Ishikawa (cell line): Measurements from ENCODE around the gene KPNA1.

Experiments used
- CEBPB ChIP-seq: IDR thresholded peaks from 2 replicates; pipeline ENCODE4 v1.6.1; 2012
- CREB1 ChIP-seq: IDR thresholded peaks from 2 replicates; pipeline ENCODE4 v1.6.1; 2012; ENCODE audit warnings: low read depth
- EGR1 ChIP-seq: IDR thresholded peaks from 2 replicates; pipeline ENCODE4 v1.6.1; 2012
- EP300 ChIP-seq: IDR thresholded peaks from 2 replicates; pipeline ENCODE4 v1.6.1; 2012; ENCODE audit warnings: borderline replicate concordance
- FOXM1 ChIP-seq: IDR thresholded peaks from 2 replicates; pipeline ENCODE4 v1.6.1; 2012; ENCODE audit warnings: low read depth, borderline replicate concordance
- MAX ChIP-seq: IDR thresholded peaks from 2 replicates; pipeline ENCODE4 v1.6.1; 2012
- NFIC ChIP-seq: IDR thresholded peaks from 2 replicates; pipeline ENCODE4 v1.6.1; 2012
- RAD21 ChIP-seq: IDR thresholded peaks from 2 replicates; pipeline ENCODE4 v1.6.1; 2012; ENCODE audit warnings: low read depth
- TAF1 ChIP-seq: IDR thresholded peaks from 2 replicates; pipeline ENCODE4 v1.6.1; 2012; ENCODE audit warnings: low read depth, mild to moderate bottlenecking
- TCF12 ChIP-seq: IDR thresholded peaks from 2 replicates; pipeline ENCODE4 v1.6.1; 2012; ENCODE audit warnings: low read depth
- TEAD4 ChIP-seq: IDR thresholded peaks from 2 replicates; pipeline ENCODE4 v1.6.1; 2012
- YY1 ChIP-seq: IDR thresholded peaks from 2 replicates; pipeline ENCODE4 v1.6.1; 2012; ENCODE audit warnings: low read depth
- ZBTB7A ChIP-seq: IDR thresholded peaks from 2 replicates; pipeline ENCODE4 v1.6.1; 2012; ENCODE audit warnings: low read depth
- TF ChIP-seq, protein P1 (sequence below): IDR thresholded peaks from 2 replicates; pipeline ENCODE4 v1.6.1; 2012; ENCODE audit warnings: low read depth, mild to moderate bottlenecking
- TF ChIP-seq, protein P2 (sequence below): IDR thresholded peaks from 2 replicates; pipeline ENCODE4 v1.6.1; 2012

The KPNA1 gene

GRCh38 chr3:122516846-122517360 lies 2.2 kb upstream of the KPNA1 start:
- TF ChIP-seq, protein P1, sequence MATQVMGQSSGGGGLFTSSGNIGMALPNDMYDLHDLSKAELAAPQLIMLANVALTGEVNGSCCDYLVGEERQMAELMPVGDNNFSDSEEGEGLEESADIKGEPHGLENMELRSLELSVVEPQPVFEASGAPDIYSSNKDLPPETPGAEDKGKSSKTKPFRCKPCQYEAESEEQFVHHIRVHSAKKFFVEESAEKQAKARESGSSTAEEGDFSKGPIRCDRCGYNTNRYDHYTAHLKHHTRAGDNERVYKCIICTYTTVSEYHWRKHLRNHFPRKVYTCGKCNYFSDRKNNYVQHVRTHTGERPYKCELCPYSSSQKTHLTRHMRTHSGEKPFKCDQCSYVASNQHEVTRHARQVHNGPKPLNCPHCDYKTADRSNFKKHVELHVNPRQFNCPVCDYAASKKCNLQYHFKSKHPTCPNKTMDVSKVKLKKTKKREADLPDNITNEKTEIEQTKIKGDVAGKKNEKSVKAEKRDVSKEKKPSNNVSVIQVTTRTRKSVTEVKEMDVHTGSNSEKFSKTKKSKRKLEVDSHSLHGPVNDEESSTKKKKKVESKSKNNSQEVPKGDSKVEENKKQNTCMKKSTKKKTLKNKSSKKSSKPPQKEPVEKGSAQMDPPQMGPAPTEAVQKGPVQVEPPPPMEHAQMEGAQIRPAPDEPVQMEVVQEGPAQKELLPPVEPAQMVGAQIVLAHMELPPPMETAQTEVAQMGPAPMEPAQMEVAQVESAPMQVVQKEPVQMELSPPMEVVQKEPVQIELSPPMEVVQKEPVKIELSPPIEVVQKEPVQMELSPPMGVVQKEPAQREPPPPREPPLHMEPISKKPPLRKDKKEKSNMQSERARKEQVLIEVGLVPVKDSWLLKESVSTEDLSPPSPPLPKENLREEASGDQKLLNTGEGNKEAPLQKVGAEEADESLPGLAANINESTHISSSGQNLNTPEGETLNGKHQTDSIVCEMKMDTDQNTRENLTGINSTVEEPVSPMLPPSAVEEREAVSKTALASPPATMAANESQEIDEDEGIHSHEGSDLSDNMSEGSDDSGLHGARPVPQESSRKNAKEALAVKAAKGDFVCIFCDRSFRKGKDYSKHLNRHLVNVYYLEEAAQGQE = no peak
- no peak for TF ChIP-seq TCF12
- TF ChIP-seq YY1 = no peak
- no peak for TF ChIP-seq NFIC
- no peak for TF ChIP-seq MAX
- TF ChIP-seq CREB1 = no peak
- no peak for TF ChIP-seq TAF1
- TF ChIP-seq, protein P2, sequence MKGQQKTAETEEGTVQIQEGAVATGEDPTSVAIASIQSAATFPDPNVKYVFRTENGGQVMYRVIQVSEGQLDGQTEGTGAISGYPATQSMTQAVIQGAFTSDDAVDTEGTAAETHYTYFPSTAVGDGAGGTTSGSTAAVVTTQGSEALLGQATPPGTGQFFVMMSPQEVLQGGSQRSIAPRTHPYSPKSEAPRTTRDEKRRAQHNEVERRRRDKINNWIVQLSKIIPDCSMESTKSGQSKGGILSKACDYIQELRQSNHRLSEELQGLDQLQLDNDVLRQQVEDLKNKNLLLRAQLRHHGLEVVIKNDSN = no peak
- TF ChIP-seq EGR1 = no peak
- no peak for TF ChIP-seq TEAD4
- TF ChIP-seq FOXM1 = no peak
- no peak for TF ChIP-seq CEBPB
- no peak for TF ChIP-seq RAD21
- TF ChIP-seq EP300 = no peak
- no peak for TF ChIP-seq ZBTB7A

GRCh38 chr3:122515870-122516269 lies 1.1 kb upstream of the KPNA1 start:
- TF ChIP-seq EGR1 (no peak), CREB1 (no peak), EP300 (no peak), TEAD4 (no peak), YY1 (no peak), TAF1 (no peak), TCF12 (no peak), CEBPB (no peak), ZBTB7A (no peak), FOXM1 (no peak), NFIC (no peak), MAX (no peak), RAD21 (no peak)
- TF ChIP-seq, protein P1 = no peak
- TF ChIP-seq, protein P2 = no peak

GRCh38 chr3:122515020-122515468 lies 305 bp upstream of the KPNA1 start:
- TF ChIP-seq ZBTB7A (peak; percentile 97), CREB1 (no peak)

DNA sequence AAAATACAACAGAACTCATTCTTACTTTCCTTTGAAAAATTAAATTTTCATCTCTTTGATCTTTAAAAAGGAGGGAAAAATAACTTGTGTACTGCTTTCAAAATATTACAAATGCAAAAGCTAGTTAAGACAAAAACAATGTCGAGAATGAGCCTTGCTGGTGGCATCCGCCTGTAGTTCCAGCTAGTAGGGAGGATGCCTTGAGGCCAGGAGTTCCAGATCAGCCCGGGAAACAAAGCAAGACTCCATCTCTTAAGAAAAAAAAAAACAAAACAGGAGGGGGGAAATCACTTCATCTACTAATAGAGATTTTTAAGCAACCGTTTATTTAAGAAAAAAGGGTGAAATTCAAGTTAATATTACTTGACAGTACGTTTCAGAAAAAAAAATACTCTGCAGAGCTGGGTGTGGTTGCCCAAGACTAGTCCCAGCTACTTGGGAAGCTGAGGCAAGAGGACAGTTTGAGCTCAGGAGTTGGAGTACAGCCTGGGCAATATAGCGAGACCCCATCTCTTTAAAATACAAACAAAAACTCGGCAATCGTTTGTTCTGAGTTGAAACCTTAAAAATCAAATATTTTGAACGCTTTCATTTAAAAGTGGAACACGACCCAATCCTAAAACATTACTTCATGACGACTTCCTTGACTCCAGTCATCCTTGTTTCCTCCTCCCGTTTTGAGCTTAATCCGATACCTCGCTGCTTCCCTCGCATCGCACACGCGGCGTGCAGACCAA lies 1.2 kb downstream of the KPNA1 start:
- peak; percentile 85 for TF ChIP-seq MAX
- no peak for TF ChIP-seq YY1

- TF ChIP-seq TEAD4 (no peak), TCF12 (no peak), EGR1 (no peak), MAX (no peak), CREB1 (no peak), CEBPB (no peak)
- TF ChIP-seq, protein P1 = no peak
Observed at GRCh38 chr3:122512284-122512683, 2.5 kb downstream of the KPNA1 start.
